Dedifferentiated amniotic fluid mesenchymal stem cell (primary cell): ENCODE data around the gene FADS3.

Source experiments
- DNase-seq: peaks from one replicate; pipeline ENCODE4 v3.0.0-alpha.2; 2016; ENCODE audit errors: extremely low spot score

The FADS3 gene

DNA sequence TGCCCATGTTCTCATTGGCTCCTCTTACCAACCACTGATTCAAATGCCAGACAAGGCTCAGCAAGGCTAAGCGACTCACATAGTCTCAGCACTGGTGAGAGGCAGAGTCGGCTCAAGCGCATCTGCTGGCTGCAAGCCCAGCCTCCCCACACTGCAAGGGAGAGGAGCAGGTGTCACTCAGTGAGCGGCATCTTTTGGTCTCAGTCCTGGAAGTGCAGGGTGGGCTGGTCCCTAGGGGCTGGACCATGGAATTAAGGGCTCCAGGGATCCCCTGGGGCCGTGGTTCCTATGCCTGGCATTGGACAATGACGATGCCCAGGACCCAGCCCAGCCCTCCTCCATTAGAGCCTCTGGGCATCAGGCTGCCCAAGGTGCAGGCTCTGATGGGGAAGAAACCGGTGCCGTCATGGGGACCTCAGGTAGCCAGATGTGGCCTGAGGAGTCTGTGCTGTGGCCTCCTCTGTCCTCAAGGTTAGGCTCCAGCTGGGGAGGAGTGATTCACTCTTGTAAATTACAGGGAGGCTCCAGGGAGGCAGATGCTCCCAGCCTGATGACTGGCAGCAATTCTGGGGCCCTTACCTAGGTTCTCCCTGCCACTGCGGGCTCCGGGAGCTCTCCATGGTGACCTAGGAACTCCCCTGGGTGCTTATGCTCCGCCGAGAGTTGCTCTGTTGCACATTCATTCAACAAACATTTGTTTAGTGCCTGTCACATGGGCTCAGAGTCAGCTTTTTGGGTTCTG is 35.2 kb downstream of the FADS3 start:
- no peak for DNase-seq

- DNase-seq = no peak
Measured at GRCh38 chr11:61854966-61855714, 36.2 kb downstream of the FADS3 start.

DNA sequence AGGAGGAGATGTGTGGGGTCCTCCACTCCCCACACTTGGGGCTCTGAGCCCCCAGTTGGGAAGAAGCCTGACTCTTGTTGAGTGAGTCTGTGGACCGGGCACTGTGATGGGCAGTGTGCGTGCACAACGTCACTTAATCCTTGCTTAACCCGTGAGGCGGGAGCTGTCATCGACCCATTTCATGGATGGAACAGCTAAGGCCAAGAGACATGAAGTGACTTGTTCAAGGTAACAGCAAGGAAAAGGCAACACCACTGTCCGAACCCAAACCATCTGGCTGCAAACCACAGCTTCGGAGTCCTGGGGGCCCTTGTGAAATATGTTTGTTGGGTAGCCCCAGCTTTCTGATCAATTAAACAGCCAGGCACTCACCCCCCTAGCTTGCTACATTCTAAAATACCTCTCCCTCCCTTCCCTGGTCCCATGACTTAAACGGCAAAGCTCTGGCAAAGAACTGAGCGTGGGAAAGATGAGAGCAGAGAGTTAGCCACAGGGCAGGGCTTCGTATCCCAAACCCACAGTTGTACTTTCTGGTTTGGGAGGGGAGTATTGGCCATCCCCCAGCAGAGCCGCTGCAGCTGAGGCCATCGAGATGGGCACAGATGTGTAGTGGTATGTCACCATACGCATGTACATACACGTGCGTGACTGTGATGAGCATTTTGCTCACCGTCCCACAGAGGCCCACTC is 37.0 kb downstream of the FADS3 start:
- no peak for DNase-seq

DNA sequence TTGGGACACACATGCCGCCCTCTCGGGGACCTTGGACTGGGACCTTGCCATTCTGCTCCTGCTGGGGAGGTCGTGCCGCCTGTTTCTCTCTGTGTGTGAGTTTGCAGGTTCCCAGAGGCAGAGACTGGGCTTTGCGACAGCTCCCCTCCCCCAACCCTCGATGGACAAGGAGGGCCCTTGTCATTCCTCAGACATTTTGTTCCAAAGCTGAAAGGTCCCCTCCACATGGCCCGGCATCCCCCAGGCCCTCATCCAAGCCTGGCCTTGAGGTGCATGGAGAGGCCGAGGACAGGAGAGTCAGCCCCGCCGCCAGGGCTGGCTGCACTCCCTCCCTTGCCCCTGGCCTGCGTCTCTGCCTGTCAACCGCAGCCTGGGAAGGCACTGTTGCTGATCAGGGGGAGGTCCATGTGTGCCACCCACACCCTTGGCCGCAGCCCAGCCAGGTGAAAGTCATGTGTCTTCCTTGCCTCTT is 37.6 kb downstream of the FADS3 start:
- DNase-seq = no peak

DNA sequence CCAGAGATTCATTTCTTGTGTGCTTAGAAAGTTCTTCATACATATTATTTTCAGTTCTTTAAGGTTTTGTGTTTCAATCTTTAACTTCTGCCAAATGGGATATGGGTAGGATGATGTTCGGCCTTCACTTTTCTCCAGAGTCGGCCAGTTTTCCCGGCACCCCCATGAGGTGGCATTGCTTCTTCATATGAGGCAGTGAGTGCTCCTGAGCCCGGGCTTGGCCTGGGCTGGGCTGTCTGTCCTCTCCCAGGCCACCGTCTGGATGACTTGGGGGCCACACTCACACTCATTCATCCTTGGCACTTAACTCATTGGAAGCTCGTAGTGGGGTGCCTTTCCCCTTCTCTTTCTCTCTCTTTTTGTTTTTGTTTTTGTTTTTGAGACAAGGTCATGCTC is 39.4 kb downstream of the FADS3 start:
- DNase-seq = no peak

- no peak for DNase-seq
Measured at GRCh38 chr11:61851113-61851899, 40.0 kb downstream of the FADS3 start.

GRCh38 chr11:61850687-61851086 is 40.7 kb downstream of the FADS3 start:
- DNase-seq = no peak

DNA sequence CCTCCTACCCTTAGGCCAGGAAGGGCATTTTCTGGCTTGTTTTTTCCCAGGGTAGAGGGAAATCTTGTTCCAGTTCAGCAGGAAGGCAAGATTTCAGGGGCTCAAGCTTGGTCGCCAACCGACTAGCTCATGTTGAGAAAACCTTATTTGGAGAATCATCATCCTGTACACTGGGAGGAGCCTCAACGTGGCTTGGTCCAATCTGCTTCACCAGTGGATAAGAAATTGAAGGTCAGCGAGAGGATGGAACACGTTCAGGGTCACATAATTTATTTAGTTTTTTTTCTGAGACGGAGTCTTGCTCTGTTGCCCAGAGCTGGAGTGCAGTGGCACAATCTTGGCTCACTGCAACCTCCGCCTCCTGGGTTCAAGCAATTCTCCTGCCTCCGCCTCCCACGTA is 42.7 kb downstream of the FADS3 start:
- no peak for DNase-seq

- DNase-seq = no peak
Measured at GRCh38 chr11:61847914-61848581, 43.3 kb downstream of the FADS3 start.

- no peak for DNase-seq
Measured at GRCh38 chr11:61846362-61847020, 44.9 kb downstream of the FADS3 start.

- no peak for DNase-seq
Measured at GRCh38 chr11:61844909-61845565, 46.3 kb downstream of the FADS3 start.

- DNase-seq = no peak
Measured at GRCh38 chr11:61842528-61842820, 48.9 kb downstream of the FADS3 start.

DNA sequence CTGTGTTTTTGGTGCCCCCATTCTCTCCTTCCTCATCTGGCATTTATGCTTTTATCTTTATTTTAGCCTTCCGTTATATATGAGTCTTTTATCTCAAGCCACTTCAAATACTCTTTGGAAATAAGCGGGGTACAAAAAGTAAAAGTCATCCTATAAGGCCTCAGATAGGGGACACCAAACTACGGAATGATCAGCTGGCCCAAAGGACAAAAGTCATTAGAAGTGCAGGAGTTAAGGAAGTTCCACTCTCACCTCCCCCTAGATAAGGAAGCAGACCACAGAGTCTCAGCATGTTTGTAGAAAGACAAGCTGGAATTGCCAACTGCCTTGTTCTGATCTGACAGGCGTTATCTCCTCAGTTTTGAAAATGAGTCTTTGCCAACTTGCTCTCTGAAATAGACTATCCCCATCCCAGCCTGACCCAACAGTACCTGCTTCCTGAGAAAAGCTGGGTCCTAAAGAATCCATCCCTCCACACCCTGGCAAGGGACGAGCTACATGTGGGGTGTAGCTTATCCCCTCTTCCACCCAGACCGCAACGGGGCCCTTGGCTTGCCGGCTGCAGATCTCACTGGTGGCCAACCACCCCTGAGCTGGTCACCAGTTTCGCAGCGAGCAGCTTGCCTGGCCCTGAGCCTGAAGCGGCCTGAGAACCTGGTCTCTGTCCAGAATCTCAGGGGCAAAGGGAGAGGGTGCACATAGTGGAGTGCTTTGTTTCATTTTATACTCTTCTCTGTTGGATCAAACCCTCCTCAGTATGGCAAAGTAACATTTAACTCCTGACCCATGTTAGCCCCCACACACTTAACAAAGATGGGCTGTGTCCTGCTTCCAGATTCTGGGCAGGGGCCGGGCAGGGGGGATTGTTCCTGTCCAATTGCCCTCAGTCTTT is 49.5 kb downstream of the FADS3 start:
- no peak for DNase-seq

- DNase-seq = no peak
Measured at GRCh38 chr11:61840371-61840770, 51.0 kb downstream of the FADS3 start.

DNA sequence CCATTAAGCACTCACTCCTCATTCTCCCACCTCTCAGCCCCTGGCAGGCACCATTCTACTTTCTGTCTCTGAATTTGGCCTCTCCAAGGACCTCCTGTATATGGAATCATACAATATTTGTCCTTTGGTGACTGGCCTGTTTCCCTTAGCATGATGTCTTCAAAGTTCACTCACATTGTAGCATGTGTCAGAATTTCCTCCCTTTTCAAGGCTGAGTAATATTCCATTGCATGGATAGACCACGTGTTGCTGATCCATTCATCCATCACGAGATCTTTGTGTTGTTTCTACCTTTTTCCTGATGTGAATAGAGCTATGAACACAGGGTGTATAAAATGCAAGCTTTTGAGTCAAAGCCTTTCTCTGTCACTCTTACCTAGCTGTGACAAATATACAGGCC is 51.6 kb downstream of the FADS3 start:
- no peak for DNase-seq

DNA sequence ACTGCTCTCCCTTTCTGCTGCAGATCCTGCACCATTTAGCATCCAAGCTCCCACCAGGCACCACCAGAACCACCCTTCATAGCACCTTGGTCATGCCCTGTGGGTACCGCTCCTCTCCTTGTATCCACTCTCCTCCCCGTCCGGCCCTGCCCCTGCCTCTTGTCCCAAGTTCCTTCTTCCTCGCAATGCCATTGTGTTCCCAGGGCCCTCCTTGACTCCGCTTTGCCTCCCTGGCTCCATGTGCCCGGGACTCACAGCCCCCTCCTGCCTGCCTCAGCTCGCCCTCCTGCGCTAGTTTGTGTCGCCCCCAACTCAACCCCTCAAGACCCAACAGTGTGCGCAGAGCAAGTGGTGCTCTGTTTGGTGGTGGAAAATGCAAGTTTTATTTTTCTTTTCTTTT is 52.4 kb downstream of the FADS3 start:
- no peak for DNase-seq

DNA sequence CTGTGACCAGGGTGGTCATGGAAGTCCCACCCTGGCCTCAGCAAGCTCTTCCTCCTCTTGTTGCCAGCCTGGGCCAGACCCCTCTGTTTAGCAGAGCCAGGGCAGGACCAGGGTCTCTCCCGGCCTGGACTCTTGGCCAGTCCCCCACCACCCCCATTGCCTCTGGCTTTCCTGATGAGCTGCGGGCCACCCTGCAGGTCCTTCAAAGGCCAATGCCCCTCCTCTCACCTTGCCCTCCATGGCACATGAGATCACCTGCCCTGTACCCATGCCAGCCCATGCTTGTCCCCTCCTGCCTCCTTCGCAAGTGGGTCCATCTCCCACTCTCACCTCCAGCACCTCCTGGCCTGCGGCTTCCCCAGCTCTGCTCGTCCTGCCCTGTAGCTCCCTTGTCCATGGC is 52.8 kb downstream of the FADS3 start:
- DNase-seq = no peak

- no peak for DNase-seq
Measured at GRCh38 chr11:61837411-61838005, 53.8 kb downstream of the FADS3 start.

DNA sequence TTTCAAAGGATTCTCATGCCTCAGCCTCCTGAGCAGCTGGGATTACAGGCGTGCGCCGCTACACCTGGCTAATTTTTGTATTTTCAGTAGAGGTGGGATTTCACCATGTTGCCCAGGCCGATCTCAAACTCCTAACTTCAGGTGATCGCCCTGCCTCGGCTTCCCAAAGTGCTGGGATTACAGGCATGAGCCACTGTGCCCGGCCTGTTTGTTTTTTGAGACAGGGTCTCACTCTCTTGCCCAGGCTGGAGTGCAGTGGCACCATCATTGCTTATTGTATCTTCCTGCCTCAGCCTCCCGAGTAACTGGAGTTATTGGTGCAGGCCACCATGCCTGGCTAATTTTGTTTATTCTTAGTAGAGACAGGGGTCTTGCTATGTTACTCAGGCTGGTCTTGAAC is 55.2 kb downstream of the FADS3 start:
- DNase-seq = no peak
